KMS-11 (cell line): ENCODE data around the gene STRA6.

Experiments
- H2AFZ ChIP-seq: fragments of 200-600 bp; sonication (generic); 2 replicates; pipeline ENCODE4 v1.6.1; 2016; ENCODE audit warnings: antibody characterized with exemption, mixed run types, low read depth
- H3K27ac ChIP-seq: fragments of 200-600 bp; sonication (generic); 2 replicates; pipeline ENCODE4 v1.6.1; 2016; ENCODE audit warnings: mild to moderate bottlenecking, mixed run types
- H3K27me3 ChIP-seq: fragments of 200-600 bp; sonication (generic); 2 replicates; pipeline ENCODE4 v1.6.1; 2017; ENCODE audit warnings: mild to moderate bottlenecking, low read depth, mixed run types, moderate library complexity; ENCODE audit not compliant: insufficient read depth
- H3K36me3 ChIP-seq: fragments of 200-600 bp; sonication (generic); 2 replicates; pipeline ENCODE4 v1.6.1; 2017; ENCODE audit warnings: mild to moderate bottlenecking, mixed run types; ENCODE audit not compliant: insufficient read depth
- H3K4me1 ChIP-seq: fragments of 200-600 bp; sonication (generic); 2 replicates; pipeline ENCODE4 v1.6.1; 2016; ENCODE audit warnings: mild to moderate bottlenecking, low read depth, mixed run types; ENCODE audit not compliant: poor library complexity, severe bottlenecking
- H3K4me2 ChIP-seq: fragments of 200-600 bp; sonication (generic); 2 replicates; pipeline ENCODE4 v1.7.0; 2016; ENCODE audit warnings: mild to moderate bottlenecking, mixed run types
- H3K4me3 ChIP-seq: fragments of 200-600 bp; sonication (generic); IDR thresholded peaks from 2 replicates; pipeline ENCODE4 v1.6.1; 2017; ENCODE audit warnings: low read depth, low read length, mixed read lengths; ENCODE audit not compliant: insufficient read depth
- H3K79me2 ChIP-seq: fragments of 200-600 bp; sonication (generic); 2 replicates; pipeline ENCODE4 v1.6.1; 2016; ENCODE audit warnings: low read depth, mixed run types; ENCODE audit not compliant: insufficient read depth
- H3K9ac ChIP-seq: fragments of 200-600 bp; sonication (generic); 2 replicates; pipeline ENCODE4 v1.6.1; 2016; ENCODE audit warnings: mild to moderate bottlenecking, mixed run types
- H4K20me1 ChIP-seq: fragments of 200-600 bp; sonication (generic); 2 replicates; pipeline ENCODE4 v1.6.1; 2016; ENCODE audit warnings: mild to moderate bottlenecking, mixed run types; ENCODE audit not compliant: insufficient read depth
- CTCF ChIP-seq: fragments of 200-600 bp; sonication (generic); conservative IDR thresholded peaks from 2 replicates; pipeline ENCODE4 v1.6.1; 2017; ENCODE audit warnings: low read depth, mild to moderate bottlenecking, antibody characterized with exemption, low read length, moderate library complexity, mixed read lengths

STRA6 gene

GRCh38 chr15:74213858-74214284 is 11.3 kb upstream of the STRA6 start:
- no peak overlapping the region for H3K9ac ChIP-seq
- H4K20me1 ChIP-seq, result no peaks in the 10 kb centered on the region
- H3K27me3 ChIP-seq, result peaks cover 71% of the 10 kb centered on the region
- H3K27ac ChIP-seq, result no peak overlapping the region
- no peaks in the 10 kb centered on the region for H3K79me2 ChIP-seq
- no peak overlapping the region for H3K4me2 ChIP-seq
- no peaks in the 10 kb centered on the region for H3K36me3 ChIP-seq
- no peak overlapping the region for H3K4me3 ChIP-seq
- H3K4me1 ChIP-seq, result no peaks in the 10 kb centered on the region
- TF ChIP-seq CTCF, result no peak
- no peak overlapping the region for H2AFZ ChIP-seq

DNA sequence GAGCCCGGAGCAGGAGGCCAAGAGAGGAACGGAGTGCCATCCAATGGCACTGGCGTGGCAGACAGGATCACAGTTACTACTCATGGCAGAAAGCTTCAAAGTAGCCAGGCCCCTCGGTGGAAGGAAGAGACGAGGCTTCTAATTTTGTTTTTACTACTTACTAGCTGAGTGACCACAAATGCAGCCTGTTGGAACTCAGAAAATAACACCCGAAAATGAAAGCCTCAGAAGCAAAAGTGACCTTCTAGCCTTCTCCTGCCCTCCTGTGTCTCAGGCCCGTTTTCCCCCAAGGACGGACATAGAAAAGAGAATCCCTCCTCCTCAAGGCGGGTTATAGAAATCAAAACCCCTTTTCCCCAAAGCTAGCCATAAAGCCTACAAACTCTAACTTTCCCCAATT is 9.9 kb upstream of the STRA6 start:
- no peak for TF ChIP-seq CTCF
- Histone ChIP-seq H3K4me1 (no peaks in the 10 kb centered on the region), H3K4me3 (no peak overlapping the region), H3K27me3 (peaks cover 73% of the 10 kb centered on the region), H3K9ac (no peak overlapping the region), H3K79me2 (no peaks in the 10 kb centered on the region), H2AFZ (no peak overlapping the region), H4K20me1 (no peaks in the 10 kb centered on the region), H3K27ac (no peak overlapping the region), H3K4me2 (no peak overlapping the region), H3K36me3 (no peaks in the 10 kb centered on the region)

DNA sequence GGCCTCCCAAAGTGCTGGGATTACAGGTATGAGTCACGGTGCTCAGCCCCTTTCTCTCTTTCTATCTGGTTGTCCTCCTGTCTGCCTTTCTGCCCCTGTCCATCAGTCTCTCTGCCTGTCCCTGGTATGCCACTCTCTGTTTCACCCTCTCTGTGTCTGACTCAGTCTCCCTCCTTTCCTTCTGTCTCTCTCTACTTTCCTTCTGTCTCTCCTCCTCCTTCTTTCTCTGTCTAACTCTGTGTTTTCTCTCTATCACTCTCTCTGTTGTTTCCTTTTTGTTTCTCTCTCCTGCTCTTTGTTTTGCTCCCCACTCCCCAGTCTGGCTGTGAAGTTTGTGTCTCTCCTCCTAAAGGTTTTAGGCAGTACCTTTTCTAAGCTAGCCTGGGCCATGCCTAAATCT is 9.1 kb upstream of the STRA6 start:
- H3K4me2 ChIP-seq, result no peak overlapping the region
- peaks cover 78% of the 10 kb centered on the region for H3K27me3 ChIP-seq
- no peaks in the 10 kb centered on the region for H4K20me1 ChIP-seq
- H3K4me1 ChIP-seq, result no peaks in the 10 kb centered on the region
- no peak for TF ChIP-seq CTCF
- no peaks in the 10 kb centered on the region for H3K79me2 ChIP-seq
- no peaks in the 10 kb centered on the region for H3K36me3 ChIP-seq
- H3K4me3 ChIP-seq, result no peak overlapping the region
- no peak overlapping the region for H3K27ac ChIP-seq
- H2AFZ ChIP-seq, result no peak overlapping the region
- H3K9ac ChIP-seq, result no peak overlapping the region

- Histone ChIP-seq H3K27me3 (peaks cover 77% of the 10 kb centered on the region), H3K79me2 (no peaks in the 10 kb centered on the region), H3K27ac (no peak overlapping the region), H3K36me3 (no peaks in the 10 kb centered on the region), H4K20me1 (no peaks in the 10 kb centered on the region), H3K4me3 (no peak overlapping the region), H3K9ac (no peak overlapping the region), H3K4me1 (no peaks in the 10 kb centered on the region), H3K4me2 (no peak overlapping the region), H2AFZ (no peak overlapping the region)
- TF ChIP-seq CTCF, result no peak
Observed at GRCh38 chr15:74210729-74211128, 8.1 kb upstream of the STRA6 start.
